Frontal cortex (tissue), 4 donors: ENCODE measurements around the gene TRIM7. TPM values are rescaled to one million over a fixed set of nuclear protein-coding genes. Genes with fewer than 3 reads are reported as not detected.

ENCODE experiments used
- DNase-seq, 2 donors: peaks; one replicate each; pipeline ENCODE4 v3.0.0; 2012; ENCODE audit warnings: low spot score in 2 of 2
- FAIRE-seq: peaks from 2 replicates; lab custom pipeline; 2012; peaks lifted over from hg19 to GRCh38; lab: Jason Lieb, UNC
- total RNA-seq: library from RNA; depleted of rRNA; stranded (reverse); fragments of >200 nt; gene quantifications from one replicate; pipeline ENCODE4 v1.2.3, GENCODE V29; 2014
- donor health status: control.
- donor health status: control.
- donor health status: control.

The TRIM7 gene
- 2.0 TPM for total RNA-seq

GRCh38 chr5:181204826-181205760 lies at the start of gene TRIM7:
Gene TRIM7 (minus strand): TSS chr5:181205196. CDS start chr5:181205110, 86 bp downstream.
- no peak for DNase-seq

GRCh38 chr5:181248277-181248676 lies 43.3 kb upstream of the TRIM7 start:
- no peak for DNase-seq

More at GRCh38 chr5:181204826-181205760, at the start of gene TRIM7:
- no peak for FAIRE-seq

GRCh38 chr5:181246276-181247049 lies 41.5 kb upstream of the TRIM7 start:
- FAIRE-seq (no peak), DNase-seq (peak; percentile 80 to 87)

More at GRCh38 chr5:181248277-181248676, 43.3 kb upstream of the TRIM7 start:
- FAIRE-seq = no peak

- DNase-seq = no peak
- FAIRE-seq = no peak
These were observed 40.7 kb upstream of the TRIM7 start for GRCh38 chr5:181245427-181246275.

- no peak for FAIRE-seq
These were observed 38.8 kb upstream of the TRIM7 start, which contains the start of gene RACK1 for GRCh38 chr5:181243564-181244343. Gene RACK1 (minus strand): TSS chr5:181243906. CDS start chr5:181243800, 106 bp downstream.

GRCh38 chr5:181243018-181243563 lies 38.1 kb upstream of the TRIM7 start:
- DNase-seq (no peak), FAIRE-seq (no peak)

More at GRCh38 chr5:181243564-181244343, 38.8 kb upstream of the TRIM7 start, which contains the start of gene RACK1:
- DNase-seq = peak; percentile 79 to 81

GRCh38 chr5:181242031-181242451 lies 37.0 kb upstream of the TRIM7 start:
- DNase-seq (no peak), FAIRE-seq (no peak)

GRCh38 chr5:181241393-181241975 lies 36.5 kb upstream of the TRIM7 start:
- FAIRE-seq (no peak), DNase-seq (no peak)

GRCh38 chr5:181239062-181239663 lies 34.2 kb upstream of the TRIM7 start:
- FAIRE-seq = no peak
- no peak for DNase-seq

GRCh38 chr5:181237729-181238385 lies 32.9 kb upstream of the TRIM7 start:
- FAIRE-seq (no peak), DNase-seq (no peak)

GRCh38 chr5:181236954-181237641 lies 32.1 kb upstream of the TRIM7 start:
- FAIRE-seq (no peak), DNase-seq (no peak)

- DNase-seq = no peak
- FAIRE-seq = no peak
These were observed 31.5 kb upstream of the TRIM7 start for GRCh38 chr5:181236471-181236870.

GRCh38 chr5:181235689-181236366 lies 30.8 kb upstream of the TRIM7 start:
- DNase-seq (no peak), FAIRE-seq (no peak)

GRCh38 chr5:181235323-181235688 lies 30.3 kb upstream of the TRIM7 start:
- no peak for FAIRE-seq

GRCh38 chr5:181234455-181235306 lies 29.7 kb upstream of the TRIM7 start:
- DNase-seq (no peak), FAIRE-seq (no peak)

More at GRCh38 chr5:181235323-181235688, 30.3 kb upstream of the TRIM7 start:
- no peak for DNase-seq
